HepG2 (cell line): ENCODE measurements around the gene CHP1. TPM values are rescaled to one million over a fixed set of nuclear protein-coding genes. Genes with fewer than 3 reads are reported as not detected.

Source experiments
- BATF2 ChIP-seq: sonication (generic); formaldehyde crosslinking; IDR thresholded peaks from 2 replicates; pipeline ENCODE4 v1.8.0; 2022; ENCODE audit warnings: mild to moderate bottlenecking, missing genetic modification reagents, moderate library complexity
- CAMTA2 ChIP-seq: sonication (generic); formaldehyde crosslinking; IDR thresholded peaks from 2 replicates; pipeline ENCODE4 v1.4.0; 2020; ENCODE audit warnings: mild to moderate bottlenecking, missing genetic modification reagents, borderline replicate concordance
- CTCF ChIP-seq: sonication (generic); formaldehyde crosslinking; IDR thresholded peaks from 2 replicates; pipeline ENCODE4 v1.5.0; 2020; ENCODE audit warnings: mild to moderate bottlenecking, missing genetic modification reagents, moderate library complexity
- GABPB1 ChIP-seq: IDR thresholded peaks from 2 replicates; pipeline ENCODE4 v1.6.1; 2016; ENCODE audit warnings: mild to moderate bottlenecking, missing genetic modification reagents, moderate library complexity, missing compliant biosample characterization
- GFI1 ChIP-seq: sonication (generic); formaldehyde crosslinking; IDR thresholded peaks from 2 replicates; pipeline ENCODE4 v1.5.0; 2020; ENCODE audit warnings: missing genetic modification reagents, mild to moderate bottlenecking, borderline replicate concordance
- MYPOP ChIP-seq: sonication (generic); formaldehyde crosslinking; IDR thresholded peaks from 2 replicates; pipeline ENCODE4 v1.8.1; 2023; ENCODE audit warnings: mild to moderate bottlenecking, moderate library complexity, missing genetic modification reagents
- NFATC3 ChIP-seq: sonication (generic); formaldehyde crosslinking; IDR thresholded peaks from 2 replicates; pipeline ENCODE4 v1.5.1; 2020; ENCODE audit warnings: mild to moderate bottlenecking, missing genetic modification reagents
- REPIN1 ChIP-seq: sonication (generic); formaldehyde crosslinking; IDR thresholded peaks from 2 replicates; pipeline ENCODE4 v1.8.0; 2022; ENCODE audit warnings: missing genetic modification reagents, low read depth, mild to moderate bottlenecking, borderline replicate concordance
- RNF219 ChIP-seq: sonication (generic); formaldehyde crosslinking; IDR thresholded peaks from 2 replicates; pipeline ENCODE4 v1.5.0; 2020; ENCODE audit warnings: mild to moderate bottlenecking, missing genetic modification reagents
- TEAD2 ChIP-seq: sonication (generic); formaldehyde crosslinking; IDR thresholded peaks from 2 replicates; pipeline ENCODE4 v1.9.0; 2021; ENCODE audit warnings: missing genetic modification reagents
- ZBTB38 ChIP-seq: sonication (generic); formaldehyde crosslinking; IDR thresholded peaks from 2 replicates; pipeline ENCODE4 v1.5.1; 2020; ENCODE audit warnings: mild to moderate bottlenecking, missing genetic modification reagents
- ZFAT ChIP-seq: sonication (generic); formaldehyde crosslinking; conservative IDR thresholded peaks from 2 replicates; pipeline ENCODE4 v1.8.1; 2023; ENCODE audit warnings: missing genetic modification reagents, inconsistent platforms
- ZFP41 ChIP-seq: sonication (generic); formaldehyde crosslinking; IDR thresholded peaks from 2 replicates; pipeline ENCODE4 v1.4.0; 2020; ENCODE audit warnings: mild to moderate bottlenecking, missing genetic modification reagents, borderline replicate concordance
- ZHX1 ChIP-seq: sonication (generic); formaldehyde crosslinking; IDR thresholded peaks from 2 replicates; pipeline ENCODE4 v1.8.1; 2022; ENCODE audit warnings: low read depth, mild to moderate bottlenecking, missing genetic modification reagents
- ZNF274 ChIP-seq: sonication (generic); formaldehyde crosslinking; IDR thresholded peaks from 2 replicates; pipeline ENCODE4 v1.5.1; 2020; ENCODE audit warnings: mild to moderate bottlenecking, missing genetic modification reagents
- ZNF460 ChIP-seq: sonication (generic); formaldehyde crosslinking; IDR thresholded peaks from 2 replicates; pipeline ENCODE4 v1.5.1; 2020; ENCODE audit warnings: missing genetic modification reagents, mild to moderate bottlenecking, borderline replicate concordance
- ZNF510 ChIP-seq: sonication (generic); formaldehyde crosslinking; IDR thresholded peaks from 2 replicates; pipeline ENCODE4 v1.4.0; 2020; ENCODE audit warnings: low read depth, mild to moderate bottlenecking, missing genetic modification reagents
- ZNF674 ChIP-seq: sonication (generic); formaldehyde crosslinking; IDR thresholded peaks from 2 replicates; pipeline ENCODE4 v1.5.0; 2020; ENCODE audit warnings: low read depth, mild to moderate bottlenecking, missing genetic modification reagents
- ZSCAN21 ChIP-seq: sonication (generic); formaldehyde crosslinking; IDR thresholded peaks from 2 replicates; pipeline ENCODE4 v1.8.0; 2022; ENCODE audit warnings: mild to moderate bottlenecking, missing genetic modification reagents, moderate library complexity, borderline replicate concordance
- polyA plus RNA-seq, 8 experiments: library from polyadenylated mRNA; depleted of rRNA in 3 of 8; stranded (reverse) in 7 of 8; unstranded in 1 of 8; fragments of >200 nt; fragmentation: Illumina TruSeq in 4 of 8; extraction: Trizol in 4 of 8; gene quantifications; 2 replicates each; pipeline versions ENCODE4 v1.2.1 to v1.2.3, GENCODE V29; 2011 to 2016; ENCODE audit warnings: low read depth in 4 of 8, missing spikeins in 1 of 8, mixed read lengths in 1 of 8; ENCODE audit not compliant: insufficient read depth in 1 of 8
- total RNA-seq, 5 experiments: library from RNA; depleted of rRNA; stranded (reverse); fragments of >200 nt; fragmentation: Illumina TruSeq; extraction: Trizol; gene quantifications; 2 replicates each; pipeline ENCODE4 v1.2.3, GENCODE V29; 2016; ENCODE audit warnings: low read depth in 1 of 5

The CHP1 gene
- total and polyA plus RNA-seq, 2 of the 13 experiments (the other 11 are each of a cell fraction or from before 2014, with no cell fraction given): 49.6 to 76.4 TPM

GRCh38 chr15:41230650-41231421 lies at the start of gene CHP1, which contains the start of gene EXD1 (continued):
- peak; percentile 64; the same call in 1 of the 2 replicates for TF ChIP-seq ZNF460 (CRISPR knock-in tag)
- TF ChIP-seq ZFP41 (CRISPR knock-in tag): peak; percentile 81; the same call in 1 of the 2 replicates
- peak; percentile 47; the same call in 1 of the 2 replicates for TF ChIP-seq CAMTA2 (CRISPR knock-in tag)
- TF ChIP-seq CTCF (CRISPR knock-in tag): peak; percentile 93
- TF ChIP-seq GFI1 (CRISPR knock-in tag): peak; percentile 47; the same call in 1 of the 2 replicates
- peak; percentile 38; the same call in 1 of the 2 replicates for TF ChIP-seq ZFAT
- peak; percentile 93 for TF ChIP-seq REPIN1 (CRISPR knock-in tag)
- TF ChIP-seq GABPB1 (CRISPR knock-in tag): peak; percentile 90
- TF ChIP-seq ZBTB38 (CRISPR knock-in tag): peak; percentile 37; the same call in 1 of the 2 replicates
- no peak for TF ChIP-seq ZNF674
- no peak; the same call in 1 of the 2 replicates for TF ChIP-seq TEAD2 (CRISPR knock-in tag)
- peak; percentile 95; the same call in 1 of the 2 replicates for TF ChIP-seq NFATC3 (CRISPR knock-in tag)
- peak; percentile 55 for TF ChIP-seq ZNF274 (CRISPR knock-in tag)
- TF ChIP-seq ZNF510 (CRISPR knock-in tag): peak; percentile 95
- TF ChIP-seq RNF219 (CRISPR knock-in tag): no peak; the same call in 1 of the 2 replicates
- peak; percentile 86 for TF ChIP-seq BATF2
- peak; percentile 43; the same call in 1 of the 2 replicates for TF ChIP-seq ZSCAN21 (CRISPR knock-in tag)
- TF ChIP-seq MYPOP (CRISPR knock-in tag): peak; percentile 93; the same call in 1 of the 2 replicates
- peak; percentile 52; the same call in 1 of the 2 replicates for TF ChIP-seq ZHX1
